ENCODE measurements around the gene ZBED4. TPM values are rescaled to one million over a fixed set of nuclear protein-coding genes. Genes with fewer than 3 reads are reported as not detected.

The ZBED4 gene
- total RNA-seq, 1 donor from 2014 or later = 4.1 TPM

DNA sequence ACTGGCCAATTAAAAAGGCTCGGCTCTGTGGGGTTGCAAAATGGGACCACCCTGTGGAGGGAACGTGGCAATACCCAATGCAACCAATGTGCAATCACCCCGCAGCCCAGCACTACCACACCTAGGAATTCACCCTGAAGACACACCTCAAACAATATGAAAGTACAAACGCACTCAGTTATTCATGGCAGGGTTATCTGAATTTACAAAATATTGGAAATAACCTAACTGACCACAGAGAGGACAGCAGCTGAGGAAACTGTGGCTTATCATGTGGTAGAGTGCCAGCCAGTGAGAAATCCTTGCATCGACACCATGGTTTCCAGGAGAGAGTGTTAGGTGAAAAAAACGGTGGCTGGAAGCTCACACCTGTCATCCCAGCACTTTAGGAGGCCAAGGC is 45.9 kb downstream of the ZBED4 start:
- peaks cover 19% of the 10 kb centered on the region for H3K4me1 ChIP-seq
- no peak overlapping the region for H3K27ac ChIP-seq (replicated peaks)
- H3K4me3 ChIP-seq = no peak overlapping the region
- H3K9me3 ChIP-seq (replicated peaks) = peaks cover 8% of the 10 kb centered on the region
- H3K27me3 ChIP-seq (ENCODE audit: low read depth) = no peaks in the 10 kb centered on the region
- no peak for DNase-seq
- TF ChIP-seq, protein P1, sequence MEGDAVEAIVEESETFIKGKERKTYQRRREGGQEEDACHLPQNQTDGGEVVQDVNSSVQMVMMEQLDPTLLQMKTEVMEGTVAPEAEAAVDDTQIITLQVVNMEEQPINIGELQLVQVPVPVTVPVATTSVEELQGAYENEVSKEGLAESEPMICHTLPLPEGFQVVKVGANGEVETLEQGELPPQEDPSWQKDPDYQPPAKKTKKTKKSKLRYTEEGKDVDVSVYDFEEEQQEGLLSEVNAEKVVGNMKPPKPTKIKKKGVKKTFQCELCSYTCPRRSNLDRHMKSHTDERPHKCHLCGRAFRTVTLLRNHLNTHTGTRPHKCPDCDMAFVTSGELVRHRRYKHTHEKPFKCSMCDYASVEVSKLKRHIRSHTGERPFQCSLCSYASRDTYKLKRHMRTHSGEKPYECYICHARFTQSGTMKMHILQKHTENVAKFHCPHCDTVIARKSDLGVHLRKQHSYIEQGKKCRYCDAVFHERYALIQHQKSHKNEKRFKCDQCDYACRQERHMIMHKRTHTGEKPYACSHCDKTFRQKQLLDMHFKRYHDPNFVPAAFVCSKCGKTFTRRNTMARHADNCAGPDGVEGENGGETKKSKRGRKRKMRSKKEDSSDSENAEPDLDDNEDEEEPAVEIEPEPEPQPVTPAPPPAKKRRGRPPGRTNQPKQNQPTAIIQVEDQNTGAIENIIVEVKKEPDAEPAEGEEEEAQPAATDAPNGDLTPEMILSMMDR (IDR thresholded peaks at IDR 0.05; ENCODE audit: borderline replicate concordance) = no peak
- intact Hi-C loops (cut with micrococcal nuclease) = no loop called here
- H3K36me3 ChIP-seq = peaks cover 64% of the 10 kb centered on the region

GRCh38 chr22:49900441-49901230 is 47.0 kb downstream of the ZBED4 start:
- no peak overlapping the region for H3K27ac ChIP-seq (replicated peaks)
- H3K27me3 ChIP-seq (ENCODE audit: low read depth) = no peaks in the 10 kb centered on the region
- H3K36me3 ChIP-seq = peaks cover 66% of the 10 kb centered on the region
- H3K9me3 ChIP-seq (replicated peaks) = peaks cover 4% of the 10 kb centered on the region
- H3K4me1 ChIP-seq = peaks cover 19% of the 10 kb centered on the region
- intact Hi-C loops (cut with micrococcal nuclease) = no loop called here
- DNase-seq = no peak
- H3K4me3 ChIP-seq = no peak overlapping the region
- TF ChIP-seq, protein P1 (IDR thresholded peaks at IDR 0.05; ENCODE audit: borderline replicate concordance) = no peak

- H3K9me3 ChIP-seq (replicated peaks) = peaks cover 4% of the 10 kb centered on the region
- no peak overlapping the region for H3K27ac ChIP-seq (replicated peaks)
- intact Hi-C loops (cut with micrococcal nuclease) = no loop called here
- H3K4me1 ChIP-seq = peaks cover 19% of the 10 kb centered on the region
- H3K4me3 ChIP-seq = no peak overlapping the region
- no peaks in the 10 kb centered on the region for H3K27me3 ChIP-seq (ENCODE audit: low read depth)
- H3K36me3 ChIP-seq = peaks cover 74% of the 10 kb centered on the region
- TF ChIP-seq, protein P1 (IDR thresholded peaks at IDR 0.05; ENCODE audit: borderline replicate concordance) = no peak
- DNase-seq = no peak
Measured at GRCh38 chr22:49901457-49901856, 47.8 kb downstream of the ZBED4 start.

DNA sequence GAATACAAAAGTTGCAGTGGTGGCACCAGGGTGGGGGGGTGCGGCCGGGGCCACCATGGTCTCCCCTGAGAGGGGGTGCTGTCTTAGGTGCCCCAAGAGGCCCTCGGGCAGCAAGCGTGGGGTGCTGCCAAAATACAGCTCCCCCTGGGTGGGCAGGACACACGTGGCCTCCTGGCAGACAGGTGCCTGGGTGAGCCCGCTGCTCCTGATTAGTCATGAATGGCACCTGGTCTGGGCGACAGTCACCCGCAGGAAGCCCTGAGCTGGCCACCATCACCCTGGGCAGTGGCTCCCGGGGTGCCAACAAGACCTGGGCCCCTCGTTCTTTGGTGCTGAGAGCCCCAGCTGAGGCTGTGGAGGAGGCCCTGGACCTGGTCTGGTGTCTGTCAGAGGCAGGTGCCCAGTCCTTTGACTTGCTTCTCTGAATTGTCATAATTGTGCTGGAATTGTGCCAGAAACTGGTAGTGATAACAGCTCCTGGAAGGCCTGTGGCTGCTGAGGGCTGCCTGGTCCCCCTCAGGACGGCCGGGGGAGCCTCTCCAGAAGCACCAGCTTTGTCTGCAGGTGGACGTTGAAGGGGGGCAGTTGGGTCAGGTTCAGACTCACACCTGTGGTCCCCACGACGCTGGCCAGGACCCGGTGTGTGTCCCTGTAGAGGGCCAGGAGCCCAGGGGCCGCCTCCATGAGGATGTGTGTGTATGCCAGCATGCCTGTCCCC is 49.8 kb downstream of the ZBED4 start:
- DNase-seq = no peak
- H3K27ac ChIP-seq (replicated peaks) = no peak overlapping the region
- H3K4me3 ChIP-seq = no peak overlapping the region
- peaks cover 85% of the 10 kb centered on the region for H3K36me3 ChIP-seq
- TF ChIP-seq, protein P1 (IDR thresholded peaks at IDR 0.05; ENCODE audit: borderline replicate concordance) = no peak
- no peaks in the 10 kb centered on the region for H3K9me3 ChIP-seq (replicated peaks)
- H3K4me1 ChIP-seq = peaks cover 11% of the 10 kb centered on the region
- intact Hi-C loops (cut with micrococcal nuclease) = no loop called here
- no peaks in the 10 kb centered on the region for H3K27me3 ChIP-seq (ENCODE audit: low read depth)

GRCh38 chr22:49904040-49904369 is 50.4 kb downstream of the ZBED4 start:
- no peaks in the 10 kb centered on the region for H3K27me3 ChIP-seq (ENCODE audit: low read depth)
- no peak overlapping the region for H3K4me3 ChIP-seq
- peaks cover 85% of the 10 kb centered on the region for H3K36me3 ChIP-seq
- H3K9me3 ChIP-seq (replicated peaks) = no peaks in the 10 kb centered on the region
- no peak for DNase-seq
- peaks cover 11% of the 10 kb centered on the region for H3K4me1 ChIP-seq
- intact Hi-C loops (cut with micrococcal nuclease) = no loop called here
- no peak overlapping the region for H3K27ac ChIP-seq (replicated peaks)
- TF ChIP-seq, protein P1 (IDR thresholded peaks at IDR 0.05; ENCODE audit: borderline replicate concordance) = no peak
